MV-4-11 (cell line): ENCODE measurements around the gene TMPRSS3.
"Not testable (repeated sequence)": the region's sequence is repeated elsewhere in the genome, so short reads cannot be mapped to it uniquely, and the experiment has no call there.

Source experiments
- DNase-seq: peaks from one replicate; lab custom pipeline; 2025; lab: John Stamatoyannopoulos, UW

The TMPRSS3 gene

DNA sequence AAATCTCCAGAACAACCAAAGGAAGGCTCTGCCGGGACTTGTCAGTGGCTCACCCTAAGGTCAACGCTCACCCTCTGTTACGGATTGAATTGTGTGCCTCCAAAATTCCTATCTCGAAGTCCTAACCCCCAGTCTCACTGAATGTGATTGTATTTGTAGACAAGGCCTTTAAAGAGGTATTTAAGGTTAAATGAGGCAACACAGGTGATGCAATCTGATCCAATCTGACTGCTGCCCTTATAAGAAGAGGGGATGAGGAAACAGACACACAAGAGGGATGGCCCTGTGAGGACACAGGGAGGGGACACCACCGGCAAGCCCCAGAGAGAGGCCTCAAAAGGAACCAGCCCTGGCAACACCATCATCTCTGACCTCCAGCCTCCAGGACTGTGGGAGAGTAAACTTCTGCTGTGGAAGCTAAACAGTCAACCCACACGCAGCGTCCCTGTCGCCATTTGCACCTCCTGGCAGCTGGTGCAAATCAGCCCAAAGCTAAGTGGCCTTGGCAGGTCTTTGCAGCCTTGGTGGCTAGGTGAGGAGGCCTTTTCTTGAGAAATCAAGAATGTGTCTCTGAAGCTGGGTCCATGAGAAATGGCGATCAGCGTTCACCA lies 32.1 kb upstream of the TMPRSS3 start:
- DNase-seq = peak; percentile 22

DNA sequence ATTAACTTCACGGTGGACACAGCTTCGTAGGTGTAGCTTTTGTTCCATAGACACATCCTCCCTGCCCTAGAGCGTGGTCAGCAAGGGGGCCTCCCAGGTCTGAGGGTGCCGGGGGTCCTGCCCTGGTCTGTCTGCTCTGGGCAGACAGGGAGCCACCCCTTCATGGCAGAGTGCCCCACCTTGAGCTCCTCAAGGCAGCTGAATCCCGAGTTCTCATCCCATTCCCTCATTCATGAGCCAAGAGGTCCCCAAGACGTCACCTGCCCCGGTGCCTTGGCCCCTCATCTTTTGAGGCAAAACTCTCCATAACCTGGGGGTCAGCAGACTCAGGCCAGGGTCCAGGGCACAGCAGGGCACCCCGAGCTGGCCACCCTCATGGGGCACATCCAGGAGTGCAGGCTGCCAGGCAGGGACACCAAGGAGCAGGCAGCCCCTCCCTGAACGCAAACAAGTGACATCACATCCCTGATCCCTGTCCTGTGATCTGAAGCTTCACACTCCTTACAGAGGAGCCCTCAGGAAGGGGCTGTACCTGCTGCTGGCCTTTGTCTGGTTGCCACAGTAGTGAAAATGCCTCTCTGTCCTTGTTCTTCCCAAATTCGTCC lies 31.1 kb upstream of the TMPRSS3 start:
- DNase-seq = no peak

DNA sequence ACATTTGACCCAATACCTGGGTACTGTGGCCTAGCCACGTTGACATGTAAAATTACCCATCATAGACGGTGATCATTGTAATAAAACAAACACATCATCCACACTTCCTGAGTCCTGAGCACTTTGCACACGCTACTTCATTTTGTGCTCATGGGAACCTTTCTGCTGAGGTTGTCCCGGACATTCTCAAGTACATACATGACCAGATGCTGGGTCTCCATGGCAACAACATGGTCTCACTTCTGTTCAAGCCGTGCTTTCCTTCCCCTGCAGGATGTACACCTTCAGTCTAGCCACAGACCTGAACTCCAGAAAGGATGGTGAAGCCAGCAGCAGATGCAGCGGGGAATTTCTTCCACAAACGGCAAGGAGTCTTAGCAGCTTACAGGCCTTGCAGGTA lies 30.6 kb upstream of the TMPRSS3 start:
- no peak for DNase-seq

DNA sequence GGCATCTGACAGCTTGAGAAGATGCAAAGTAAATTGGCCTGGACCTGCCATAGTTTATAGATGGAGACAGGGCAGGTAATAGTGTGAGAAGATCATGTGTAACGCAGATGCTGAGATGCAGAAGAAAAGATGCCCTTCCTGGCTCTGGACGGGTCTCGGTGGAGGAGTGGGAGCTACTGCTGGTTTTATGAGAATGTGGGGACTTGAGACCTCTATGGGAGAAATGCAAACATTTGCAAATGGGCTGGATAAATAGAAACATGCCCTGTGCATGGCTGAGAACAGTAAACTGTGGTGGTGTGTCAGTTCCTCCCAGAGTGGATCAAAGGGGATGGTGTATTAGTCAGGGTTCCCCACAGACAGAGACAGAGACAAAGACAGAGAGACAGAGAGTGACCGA lies 29.7 kb upstream of the TMPRSS3 start:
- peak; percentile 58 for DNase-seq

- peak; percentile 87 for DNase-seq
Observed at GRCh38 chr21:42424914-42425541, 29.2 kb upstream of the TMPRSS3 start.

- no peak for DNase-seq
Observed at GRCh38 chr21:42423685-42424084, 27.8 kb upstream of the TMPRSS3 start.

- peak; percentile 52 for DNase-seq
Observed at GRCh38 chr21:42423197-42423675, 27.4 kb upstream of the TMPRSS3 start.

DNA sequence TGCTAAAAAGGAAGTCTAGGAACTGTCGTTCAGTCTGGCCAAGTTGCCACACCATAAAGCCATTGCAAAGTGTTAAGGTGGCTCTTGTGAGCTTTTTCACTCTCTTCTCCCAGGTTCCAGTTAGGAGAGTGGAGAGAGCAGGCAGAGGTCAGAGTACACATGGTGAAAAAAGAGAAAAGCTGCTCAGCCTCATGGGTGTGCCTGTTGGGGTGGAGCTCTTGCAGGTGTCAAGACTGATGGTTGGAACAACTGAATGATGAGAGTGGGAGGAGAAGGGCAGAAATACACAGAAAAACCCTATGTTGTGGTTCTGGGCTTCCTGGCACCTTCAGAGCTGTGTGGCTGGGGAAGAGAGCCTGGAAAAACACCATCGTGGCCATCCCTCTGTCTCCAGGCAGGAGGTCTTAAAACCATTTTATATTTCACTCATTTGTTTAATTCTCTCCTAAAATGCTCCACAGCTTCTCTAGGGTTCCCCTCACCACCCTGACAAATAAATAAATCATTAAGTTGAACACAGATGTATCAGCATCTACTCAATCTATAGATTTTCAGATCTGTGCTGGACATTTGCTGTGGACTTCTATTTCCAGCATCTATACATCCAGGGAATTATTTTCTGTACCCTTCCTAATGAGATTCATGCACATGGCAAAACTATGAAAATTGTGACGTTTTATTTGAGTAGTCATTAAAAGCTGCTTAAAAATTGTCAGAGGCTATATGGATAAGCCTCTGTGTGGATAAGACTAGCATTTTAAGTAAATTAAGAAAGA lies 25.4 kb upstream of the TMPRSS3 start:
- no peak for DNase-seq

- DNase-seq = no peak
Observed at GRCh38 chr21:42419845-42420244, 24.0 kb upstream of the TMPRSS3 start.

- no peak for DNase-seq
Observed at GRCh38 chr21:42418886-42419285, 23.0 kb upstream of the TMPRSS3 start.

- DNase-seq = no peak
Observed at GRCh38 chr21:42417533-42417932, 21.7 kb upstream of the TMPRSS3 start.

- peak; percentile 38 for DNase-seq
Observed at GRCh38 chr21:42414928-42415769, 19.3 kb upstream of the TMPRSS3 start.

DNA sequence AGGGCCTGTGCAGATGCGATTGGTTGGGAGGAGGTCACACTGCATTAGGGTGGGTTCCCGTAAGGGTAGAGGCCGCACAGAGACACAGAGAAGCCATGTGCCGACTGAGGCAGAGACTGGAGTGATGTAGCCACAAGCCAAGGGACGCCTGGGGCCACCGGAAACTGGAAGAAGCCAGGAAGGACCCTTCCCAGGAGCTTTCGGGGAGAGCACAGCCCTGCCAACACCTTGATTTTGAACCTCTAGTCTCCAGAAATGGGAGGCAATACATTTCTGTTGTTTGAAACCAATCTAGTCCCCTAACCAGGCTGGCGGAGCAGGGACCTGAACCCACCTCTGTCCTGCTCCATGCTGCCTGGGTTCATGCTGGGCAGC lies 18.7 kb upstream of the TMPRSS3 start:
- DNase-seq = no peak

- DNase-seq = no peak
Observed at GRCh38 chr21:42414066-42414465, 18.2 kb upstream of the TMPRSS3 start.

DNA sequence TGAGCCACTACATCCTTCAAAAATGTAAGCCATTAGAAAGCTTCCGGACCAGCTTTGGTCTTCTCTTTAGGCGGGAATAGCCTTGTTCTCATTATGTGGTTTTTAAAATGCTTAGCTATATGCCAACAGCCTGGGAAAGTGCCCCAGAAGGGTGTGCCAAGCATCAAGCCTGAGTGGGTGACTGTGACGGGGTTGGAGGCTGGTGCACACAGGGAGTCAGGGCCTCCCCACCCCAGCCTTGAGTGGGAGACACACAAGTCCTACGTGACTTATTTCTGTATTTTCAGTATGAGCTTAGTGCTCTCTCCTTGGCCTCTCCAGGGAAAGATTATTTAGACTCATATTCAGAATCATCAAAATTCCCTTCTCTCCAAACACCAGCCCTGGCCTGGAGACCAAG lies 17.6 kb upstream of the TMPRSS3 start:
- DNase-seq = no peak

DNA sequence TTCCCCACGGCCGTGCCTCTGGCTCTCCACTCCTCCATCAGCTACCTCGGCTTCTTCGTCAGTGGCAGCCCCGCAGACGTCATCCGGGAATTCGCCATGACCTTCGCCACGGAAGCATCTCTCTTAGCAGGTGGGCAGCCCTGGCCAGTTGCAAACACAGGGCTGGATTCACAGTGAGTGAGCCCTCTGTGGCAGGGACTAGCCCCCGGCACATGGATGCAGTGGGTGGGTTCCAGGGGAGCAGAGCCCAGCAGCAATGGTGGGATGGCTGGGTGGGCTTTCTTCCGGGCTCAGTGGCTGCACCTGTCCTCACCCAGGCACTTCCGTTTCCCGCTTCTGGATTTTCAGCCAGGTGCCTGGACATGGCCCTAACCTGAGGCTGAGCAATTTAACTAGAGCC lies 17.2 kb upstream of the TMPRSS3 start:
- no peak for DNase-seq

DNA sequence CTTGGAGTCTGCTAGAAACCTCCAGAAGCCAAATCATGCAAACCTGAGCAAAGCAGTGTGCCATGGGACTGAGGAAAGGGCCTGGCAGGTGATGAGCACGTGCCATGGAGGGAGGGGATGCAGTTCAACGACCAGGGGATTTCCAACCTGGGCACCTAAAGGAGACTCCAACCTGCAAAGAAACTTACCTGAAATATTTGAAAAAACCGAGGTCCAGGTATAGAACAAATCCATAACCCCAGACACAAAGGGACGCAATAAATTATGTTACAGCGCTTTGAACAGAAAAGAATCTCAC lies 16.7 kb upstream of the TMPRSS3 start:
- DNase-seq = no peak

- DNase-seq = no peak
Observed at GRCh38 chr21:42411891-42412635, 16.2 kb upstream of the TMPRSS3 start.

DNA sequence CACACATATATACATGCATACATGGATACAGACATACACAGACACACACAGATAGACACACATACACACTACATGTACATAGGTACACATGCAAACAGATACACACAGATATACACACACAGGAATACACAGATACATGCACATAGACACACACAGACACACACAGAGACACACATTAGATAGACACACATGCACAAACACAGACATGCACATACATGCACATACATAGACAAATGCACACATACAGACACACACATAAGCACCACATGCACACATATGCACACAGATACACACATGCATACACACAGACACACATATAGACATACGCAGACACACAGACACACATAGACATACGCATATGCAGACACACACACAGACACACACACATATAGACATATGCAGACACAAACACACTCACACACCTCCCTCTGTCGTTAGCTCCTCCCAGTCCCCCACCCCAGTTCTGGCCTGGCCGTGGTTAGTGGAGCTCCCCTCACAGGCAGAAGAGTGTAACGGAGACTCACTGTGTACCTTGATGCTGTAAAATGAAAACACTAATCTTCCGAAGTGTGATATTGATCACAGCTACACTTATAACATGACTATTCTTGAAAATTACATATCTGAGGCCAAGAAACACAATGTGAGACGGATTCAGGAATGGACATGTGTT lies 15.5 kb upstream of the TMPRSS3 start:
- DNase-seq = no peak

DNA sequence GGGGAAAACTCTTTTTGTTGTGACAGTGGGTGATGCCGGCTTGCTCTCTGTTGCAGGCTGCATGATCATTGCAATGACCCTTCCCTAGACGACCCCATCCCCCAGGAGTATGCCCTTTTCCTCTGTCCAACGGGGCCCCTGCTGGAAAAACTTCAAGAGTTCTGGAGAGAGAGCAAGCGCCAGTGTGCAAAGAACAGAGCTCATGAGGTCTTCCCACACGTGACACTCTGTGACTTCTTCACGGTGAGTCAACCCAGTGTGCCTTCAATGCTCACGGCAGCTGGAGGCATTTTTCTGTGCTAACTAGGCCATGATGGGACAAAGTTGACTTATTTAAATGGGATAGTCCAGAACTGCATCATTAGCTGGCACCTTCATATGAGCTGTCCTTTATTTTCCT lies 13.5 kb upstream of the TMPRSS3 start:
- DNase-seq = no peak

DNA sequence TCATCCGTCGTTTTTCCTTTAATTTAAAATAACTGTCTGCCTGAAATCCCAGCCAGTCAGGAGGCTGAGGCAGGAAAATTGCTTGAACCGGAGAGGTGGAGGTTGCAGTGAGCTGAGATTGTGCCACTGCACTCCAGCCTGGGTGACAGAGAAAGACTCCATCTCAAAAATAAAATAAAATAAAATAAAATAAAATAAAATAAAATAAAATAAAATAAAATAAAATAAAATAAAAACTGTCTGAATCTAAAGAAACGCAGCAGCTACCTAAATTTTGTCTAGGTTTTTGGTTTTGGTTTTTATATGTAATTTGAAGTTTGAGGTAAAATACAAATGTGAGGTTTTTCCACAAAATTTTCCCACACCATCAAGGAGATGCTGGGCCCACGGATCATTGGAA lies 12.9 kb upstream of the TMPRSS3 start:
- DNase-seq = not testable (repeated sequence)
